ENCODE measurements around the gene XPO6.

XPO6 gene

DNA sequence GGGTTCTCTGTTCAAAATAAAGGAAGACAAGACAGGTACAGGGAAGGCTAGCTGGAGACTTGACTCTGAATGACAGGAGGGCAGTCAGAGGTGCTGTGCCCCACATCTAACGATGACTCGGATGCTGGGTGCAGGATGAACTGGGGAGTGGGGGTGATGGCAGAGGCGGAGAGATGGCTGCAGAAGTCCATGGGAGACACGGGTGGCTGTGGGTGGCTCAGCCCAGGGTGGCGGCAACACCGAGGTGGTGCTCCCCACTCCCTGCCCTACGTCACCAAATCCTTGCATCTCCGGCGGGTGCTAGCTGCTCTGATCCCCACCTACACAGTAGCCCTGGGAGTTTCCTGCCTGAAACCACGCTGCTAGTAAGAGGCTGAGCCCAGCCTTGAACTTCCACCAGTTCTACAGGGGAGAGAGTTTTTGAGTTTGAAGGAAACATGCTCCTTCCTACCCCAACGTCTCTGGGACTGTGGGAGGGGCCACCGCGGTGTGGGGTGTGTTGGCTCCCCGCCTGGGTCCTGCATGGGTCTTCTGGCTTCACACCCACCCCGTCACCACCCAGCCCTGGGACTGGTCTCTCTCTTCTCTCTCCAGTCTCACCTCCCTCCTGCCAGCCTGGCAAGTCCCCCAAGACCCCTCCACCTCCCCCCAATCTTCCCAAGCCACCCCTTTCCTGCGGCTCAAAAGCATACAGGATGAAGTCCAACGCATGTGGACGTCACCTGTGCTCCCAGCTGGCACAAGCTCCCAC lies 152.8 kb downstream of the XPO6 start:
- no peak for DNase-seq

DNA sequence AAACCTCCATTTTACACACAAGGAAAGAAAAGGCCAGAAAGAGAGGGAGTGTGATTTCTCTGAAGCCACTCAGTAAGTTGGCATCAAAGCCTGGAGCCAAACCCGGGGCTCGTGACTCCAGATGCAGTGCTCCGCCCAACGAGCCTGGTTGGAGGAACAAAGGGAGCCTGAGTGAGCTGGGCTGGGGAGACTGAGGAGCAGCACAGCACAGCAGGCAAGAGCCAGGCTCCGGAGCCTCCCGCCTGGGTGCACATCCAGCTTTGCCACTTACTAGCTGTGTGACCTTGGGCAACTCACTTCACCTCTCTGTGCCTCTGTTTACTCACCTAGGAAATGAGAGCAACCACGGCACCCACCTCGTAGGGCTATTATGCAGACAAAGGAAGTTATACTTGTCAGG lies 153.8 kb downstream of the XPO6 start:
- DNase-seq = no peak

DNA sequence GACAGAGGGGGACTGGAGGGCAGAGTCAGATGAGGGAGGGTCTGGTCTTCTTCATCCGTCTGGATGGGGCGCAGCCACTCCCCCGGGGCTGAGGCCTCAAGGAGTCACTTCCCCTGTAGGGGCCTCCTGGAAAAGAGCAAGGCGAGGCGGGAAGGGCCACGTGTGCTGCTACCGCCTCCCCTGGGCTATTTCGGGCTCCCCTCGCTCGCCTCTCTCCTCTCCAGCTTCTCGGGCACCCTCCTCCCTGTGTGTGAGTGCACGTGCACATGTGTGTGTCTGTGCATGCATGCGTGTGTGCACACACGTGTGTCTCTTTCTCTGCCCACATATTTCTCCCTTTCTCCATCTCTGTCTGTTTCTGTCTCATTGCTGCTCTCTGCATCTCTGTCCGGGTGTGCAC lies 158.3 kb downstream of the XPO6 start:
- DNase-seq = no peak

DNA sequence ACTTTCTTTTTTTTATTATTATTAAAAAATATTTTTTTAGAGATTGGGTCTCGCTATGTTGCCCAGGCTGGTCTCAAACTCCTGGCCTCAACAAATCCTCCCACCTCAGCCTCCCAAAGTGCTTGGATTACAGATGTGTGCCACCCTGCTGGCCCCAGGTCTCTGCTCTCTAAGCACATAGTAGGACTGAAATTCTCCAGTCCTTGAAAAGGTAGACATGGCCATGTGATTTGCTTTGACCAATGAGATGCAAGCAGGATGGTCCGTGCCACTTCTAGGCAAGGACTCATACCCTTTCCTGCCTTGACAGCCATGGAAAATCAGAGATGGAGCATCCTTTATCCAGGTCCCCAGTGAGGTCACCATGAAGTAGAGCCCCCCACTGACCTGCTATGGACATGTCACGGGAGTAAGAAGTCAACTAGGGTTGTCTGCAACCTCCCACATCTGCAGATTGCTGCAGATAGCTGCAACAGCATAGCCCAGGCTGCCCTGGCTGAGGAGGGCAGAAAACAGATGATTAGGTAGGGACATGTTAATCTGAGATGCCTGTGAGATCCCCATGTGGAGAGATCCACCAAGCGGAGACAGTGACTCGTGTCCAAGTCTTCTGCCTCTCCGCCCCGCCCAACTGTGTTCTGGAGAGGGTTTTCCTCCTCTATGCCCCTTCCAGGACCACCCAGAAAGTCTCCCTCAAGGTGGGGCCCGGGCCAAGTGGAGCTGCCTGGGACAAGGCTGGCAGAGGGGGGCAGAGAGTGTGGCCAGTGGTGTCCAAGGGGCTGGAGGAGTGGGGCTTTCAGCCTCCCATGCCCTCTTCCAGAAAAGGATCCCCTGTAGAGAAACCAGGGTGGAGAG lies 159.3 kb downstream of the XPO6 start:
- no peak for DNase-seq

- no peak for DNase-seq
Measured at GRCh38 chr16:28051486-28051885, 160.3 kb downstream of the XPO6 start.

Data from activated T-cell treated with anti-CD3 and anti-CD28 coated beads for 4 hours (primary cell).